Heart left ventricle (tissue), 13 donors: ENCODE results near the gene SMIM12.

Experiments
- POLR2A ChIP-seq, 2 donors: fragments of 450-650 bp; IDR thresholded peaks; one replicate each; pipeline ENCODE4 v1.6.1; 2017; ENCODE audit warnings: antibody characterized with exemption in 2 of 2, mild to moderate bottlenecking in 2 of 2, moderate library complexity in 2 of 2
- TF ChIP-seq, protein P1 (sequence below), 12 donors: fragments of 200-600 bp; sonication (generic) in 4 of 12; IDR thresholded peaks; one replicate each; pipeline versions ENCODE4 v1.5.0 to v1.8.0; 2018 to 2022; ENCODE audit warnings: antibody characterized with exemption in 12 of 12, mild to moderate bottlenecking in 5 of 12
- donor health status: ischemic (EF 13 %, LVEDD 7.1; RV severe dilation, severe dysfunction).
- donor health status: DM: no; HTN: yes; CAD: no.
- donor health status: DM: no; HTN: no; CAD: no.
- donor health status: ischemic (EF 25% LVEDD 6.9; RV normal size, moderate dysfunction).
- donor health status: ischemic (EF 25% LVEDD 5.7; RV mildly dilated, moderate dysfunction).
- donor health status: ischemic (EF 35%, LVEDD 5.7; RV mildly dilated, moderate dysfunction).
- donor health status: nonischemic (EF 11% LVEDD 7.7; RV severe dilation, severe dysfunction).
- donor health status: DM: yes; HTN: yes; CAD: no.
- donor health status: PGD.
- donor health status: ischemic (EF 29% LVEDD 5.4; RV normal size, mild dysfunction).
- donor health status: nonischemic (EF 23%, LVEDD 6.1; RV moderate dilation, normal function).

DNA sequence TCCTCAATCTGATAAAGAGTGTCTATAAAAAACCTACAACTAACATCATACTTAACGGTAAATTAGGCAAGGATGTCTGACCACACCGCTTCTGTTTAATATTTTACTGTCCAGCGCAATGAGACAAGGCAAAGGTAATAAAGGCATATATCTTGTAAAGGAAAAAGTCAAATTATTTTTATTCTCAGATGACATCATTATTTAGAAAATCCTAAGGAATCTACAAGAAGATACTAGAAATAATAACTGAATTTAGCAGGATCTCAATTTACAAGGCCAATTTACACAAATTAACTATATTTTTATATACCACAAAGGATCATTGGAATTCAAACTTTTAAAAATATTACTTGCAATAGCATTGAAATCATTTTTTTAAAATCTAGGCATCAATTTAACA lies 37.3 kb downstream of the SMIM12 start:
- TF ChIP-seq, protein P1, sequence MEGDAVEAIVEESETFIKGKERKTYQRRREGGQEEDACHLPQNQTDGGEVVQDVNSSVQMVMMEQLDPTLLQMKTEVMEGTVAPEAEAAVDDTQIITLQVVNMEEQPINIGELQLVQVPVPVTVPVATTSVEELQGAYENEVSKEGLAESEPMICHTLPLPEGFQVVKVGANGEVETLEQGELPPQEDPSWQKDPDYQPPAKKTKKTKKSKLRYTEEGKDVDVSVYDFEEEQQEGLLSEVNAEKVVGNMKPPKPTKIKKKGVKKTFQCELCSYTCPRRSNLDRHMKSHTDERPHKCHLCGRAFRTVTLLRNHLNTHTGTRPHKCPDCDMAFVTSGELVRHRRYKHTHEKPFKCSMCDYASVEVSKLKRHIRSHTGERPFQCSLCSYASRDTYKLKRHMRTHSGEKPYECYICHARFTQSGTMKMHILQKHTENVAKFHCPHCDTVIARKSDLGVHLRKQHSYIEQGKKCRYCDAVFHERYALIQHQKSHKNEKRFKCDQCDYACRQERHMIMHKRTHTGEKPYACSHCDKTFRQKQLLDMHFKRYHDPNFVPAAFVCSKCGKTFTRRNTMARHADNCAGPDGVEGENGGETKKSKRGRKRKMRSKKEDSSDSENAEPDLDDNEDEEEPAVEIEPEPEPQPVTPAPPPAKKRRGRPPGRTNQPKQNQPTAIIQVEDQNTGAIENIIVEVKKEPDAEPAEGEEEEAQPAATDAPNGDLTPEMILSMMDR (IDR thresholded peaks at IDR 0.05), result no peak
- no peak for TF ChIP-seq POLR2A (IDR thresholded peaks at IDR 0.05)
